WTC11 (cell line): ENCODE data around the gene CGB5. TPM values are rescaled to one million over a fixed set of nuclear protein-coding genes. Genes with fewer than 3 reads are reported as not detected.

Source experiments
- ATAC-seq: fragments of 200-7000 bp; cut with Tn5 transposase; 2 replicates; pipeline ENCODE4 v1.10.0; 2021; ENCODE audit warnings: mild to moderate bottlenecking, moderate library complexity
- CTCF ChIA-PET: fragments of 300-600 bp; sonication (Branson Sonifier 250); formaldehyde crosslinking; loops from one replicate; lab custom pipeline; 2021; ENCODE audit warnings: antibody characterized with exemption; lab: Charles Lee
- POLR2A ChIA-PET: fragments of 350-600 bp; sonication (Branson Sonifier 250); formaldehyde crosslinking; loops from one replicate; lab custom pipeline; 2021; ENCODE audit warnings: antibody characterized with exemption; lab: Charles Lee
- DNase-seq: peaks from one replicate; pipeline ENCODE4 v3.0.0; 2021; ENCODE audit warnings: low spot score
- H3K27ac Mint-ChIP-seq: 2 replicates; pipeline ENCODE4 v1.8.0; 2021; ENCODE audit warnings: mixed read lengths
- H3K27me3 Mint-ChIP-seq: 2 replicates; pipeline ENCODE4 v1.8.0; 2021; ENCODE audit warnings: low read depth, mild to moderate bottlenecking, moderate library complexity, mixed read lengths
- H3K36me3 Mint-ChIP-seq: 2 replicates; pipeline ENCODE4 v1.8.0; 2021; ENCODE audit warnings: mixed read lengths
- H3K4me1 Mint-ChIP-seq: 2 replicates; pipeline ENCODE4 v1.8.0; 2022; ENCODE audit warnings: mixed read lengths
- H3K4me3 Mint-ChIP-seq: 2 replicates; pipeline ENCODE4 v1.8.0; 2021; ENCODE audit warnings: mild to moderate bottlenecking, moderate library complexity, mixed read lengths
- H3K9me3 Mint-ChIP-seq: 2 replicates; pipeline ENCODE4 v1.8.0; 2021; ENCODE audit warnings: mixed read lengths
- CBFB ChIP-seq: sonication (generic); formaldehyde crosslinking; IDR thresholded peaks from 2 replicates; pipeline ENCODE4 v1.8.1; 2022; ENCODE audit warnings: mild to moderate bottlenecking, low read depth, missing genetic modification reagents
- CREB1 ChIP-seq: sonication (generic); formaldehyde crosslinking; IDR thresholded peaks from 2 replicates; pipeline ENCODE4 v1.8.0; 2023; ENCODE audit warnings: mild to moderate bottlenecking, missing genetic modification reagents
- ESRRA ChIP-seq: sonication (generic); formaldehyde crosslinking; IDR thresholded peaks from 2 replicates; pipeline ENCODE4 v1.8.1; 2022; ENCODE audit warnings: mild to moderate bottlenecking, missing genetic modification reagents, borderline replicate concordance
- ETV6 ChIP-seq: sonication (generic); formaldehyde crosslinking; IDR thresholded peaks from 2 replicates; pipeline ENCODE4 v1.8.1; 2022; ENCODE audit warnings: mild to moderate bottlenecking, missing genetic modification reagents
- NFATC4 ChIP-seq: fragments of 250-450 bp; sonication (Bioruptor Pico); IDR thresholded peaks from 2 replicates; pipeline ENCODE4 v1.9.0; 2021; ENCODE audit warnings: mild to moderate bottlenecking
- PRRX2 ChIP-seq: fragments of 250-450 bp; sonication (Bioruptor Pico); IDR thresholded peaks from 2 replicates; pipeline ENCODE4 v1.8.0; 2021; ENCODE audit warnings: mild to moderate bottlenecking
- SMAD3 ChIP-seq: sonication (generic); formaldehyde crosslinking; IDR thresholded peaks from 2 replicates; pipeline ENCODE4 v1.8.0; 2022; ENCODE audit warnings: missing genetic modification reagents, mild to moderate bottlenecking, borderline replicate concordance
- SMAD4 ChIP-seq: sonication (generic); formaldehyde crosslinking; IDR thresholded peaks from 2 replicates; pipeline ENCODE4 v1.8.0; 2022; ENCODE audit warnings: mild to moderate bottlenecking, missing genetic modification reagents
- TEAD4 ChIP-seq: sonication (generic); formaldehyde crosslinking; IDR thresholded peaks from 2 replicates; pipeline ENCODE4 v1.8.0; 2022; ENCODE audit warnings: mild to moderate bottlenecking, missing genetic modification reagents
- TP53 ChIP-seq: sonication (generic); formaldehyde crosslinking; IDR thresholded peaks from 2 replicates; pipeline ENCODE4 v1.8.1; 2023; ENCODE audit warnings: mild to moderate bottlenecking, missing genetic modification reagents
- ZBTB21 ChIP-seq: sonication (generic); formaldehyde crosslinking; IDR thresholded peaks from 2 replicates; pipeline ENCODE4 v1.8.1; 2023; ENCODE audit warnings: mild to moderate bottlenecking, missing genetic modification reagents, borderline replicate concordance
- total RNA-seq: library from RNA; stranded (reverse); gene quantifications from 3 replicates; pipeline ENCODE4 v1.2.3, GENCODE V29; 2021
- TF ChIP-seq, protein P1 (sequence below): sonication (generic); formaldehyde crosslinking; IDR thresholded peaks from 2 replicates; pipeline ENCODE4 v1.8.1; 2023; ENCODE audit warnings: mild to moderate bottlenecking, missing genetic modification reagents
- TF ChIP-seq, protein P2 (sequence below): sonication (generic); formaldehyde crosslinking; IDR thresholded peaks from 2 replicates; pipeline ENCODE4 v1.8.0; 2023; ENCODE audit warnings: mild to moderate bottlenecking, missing genetic modification reagents
- TF ChIP-seq, protein P3 (sequence below): sonication (generic); formaldehyde crosslinking; IDR thresholded peaks from 2 replicates; pipeline ENCODE4 v1.8.1; 2023; ENCODE audit warnings: mild to moderate bottlenecking, missing genetic modification reagents, moderate library complexity
- TF ChIP-seq, protein P4 (sequence below): fragments of 250-450 bp; sonication (Bioruptor Pico); IDR thresholded peaks from 2 replicates; pipeline ENCODE4 v1.9.0; 2021; ENCODE audit warnings: moderate library complexity, mild to moderate bottlenecking, inconsistent platforms, borderline replicate concordance
- TF ChIP-seq, protein P5 (sequence below): sonication (generic); formaldehyde crosslinking; IDR thresholded peaks from 2 replicates; pipeline ENCODE4 v1.8.1; 2022; ENCODE audit warnings: mild to moderate bottlenecking, moderate library complexity, missing genetic modification reagents
- TF ChIP-seq, protein P6 (sequence below): sonication (generic); formaldehyde crosslinking; IDR thresholded peaks from 2 replicates; pipeline ENCODE4 v1.8.0; 2023; ENCODE audit warnings: missing genetic modification reagents, mild to moderate bottlenecking, borderline replicate concordance
- TF ChIP-seq, protein P7 (sequence below): sonication (generic); formaldehyde crosslinking; IDR thresholded peaks from 2 replicates; pipeline ENCODE4 v1.8.0; 2023; ENCODE audit warnings: missing genetic modification reagents

CGB5 gene
- total RNA-seq, 1 experiment from 2014 or later: 0.35 TPM

DNA sequence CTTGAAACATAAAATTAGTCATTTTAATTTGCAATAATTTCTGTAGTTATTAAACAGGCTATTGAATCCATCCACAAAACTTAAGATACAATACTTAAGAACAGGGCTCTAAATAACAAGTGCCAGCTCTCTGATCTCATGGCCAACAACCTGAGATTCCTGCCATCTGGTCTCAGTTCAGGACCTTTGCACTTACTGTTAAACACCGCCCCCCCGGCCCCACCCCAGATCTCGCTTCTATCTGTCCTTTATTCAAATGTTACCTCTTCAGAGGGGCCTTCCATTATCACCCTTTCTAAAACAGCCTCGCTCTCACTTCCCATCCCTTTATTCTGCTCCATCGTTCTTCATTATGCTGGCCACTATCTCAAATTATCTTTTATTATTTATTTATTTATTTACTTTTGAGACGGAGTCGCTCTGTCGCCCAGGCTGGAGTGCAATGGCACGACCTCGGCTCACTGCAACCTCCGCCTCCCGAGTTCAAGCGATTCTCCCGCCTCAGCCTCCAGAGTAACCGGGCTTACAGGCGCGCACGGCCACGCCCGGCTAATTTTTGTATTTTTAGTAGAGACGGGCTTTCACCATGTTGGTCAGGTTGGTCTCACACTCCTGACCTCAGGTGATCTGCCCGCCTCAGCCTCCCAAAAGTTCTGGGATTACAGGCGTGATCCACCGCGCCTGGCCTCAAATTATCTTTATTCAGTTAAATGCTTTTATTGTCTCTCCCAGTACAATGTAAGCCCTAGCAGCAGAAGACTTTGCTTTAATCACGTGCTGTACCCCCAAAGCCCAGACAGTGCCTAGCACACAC, 40.8 kb downstream of the CGB5 start:
- Mint-ChIP-seq H3K4me3 (peak overlapping the region; percentile 96), H3K27ac (peak overlapping the region; percentile 99), H3K4me1 (peaks cover 17% of the 10 kb centered on the region), H3K9me3 (peaks cover 3% of the 10 kb centered on the region; the same call in 1 of the 2 replicates), H3K36me3 (peaks cover 22% of the 10 kb centered on the region), H3K27me3 (peaks cover 23% of the 10 kb centered on the region)
- ATAC-seq (no peak), DNase-seq (no peak)
- CTCF ChIA-PET: interaction anchor here (0.7 to 2.8 kb wide), 2 partner anchors 11 to 13 kb away, joined by 3 to 9 read pairs; no protein-coding TSS in a partner anchor
- TF ChIP-seq CREB1 (no peak), PRRX2 (no peak), ZBTB21 (CRISPR knock-in tag) (no peak), ESRRA (CRISPR knock-in tag) (no peak), TEAD4 (no peak)
- TF ChIP-seq, protein P1, sequence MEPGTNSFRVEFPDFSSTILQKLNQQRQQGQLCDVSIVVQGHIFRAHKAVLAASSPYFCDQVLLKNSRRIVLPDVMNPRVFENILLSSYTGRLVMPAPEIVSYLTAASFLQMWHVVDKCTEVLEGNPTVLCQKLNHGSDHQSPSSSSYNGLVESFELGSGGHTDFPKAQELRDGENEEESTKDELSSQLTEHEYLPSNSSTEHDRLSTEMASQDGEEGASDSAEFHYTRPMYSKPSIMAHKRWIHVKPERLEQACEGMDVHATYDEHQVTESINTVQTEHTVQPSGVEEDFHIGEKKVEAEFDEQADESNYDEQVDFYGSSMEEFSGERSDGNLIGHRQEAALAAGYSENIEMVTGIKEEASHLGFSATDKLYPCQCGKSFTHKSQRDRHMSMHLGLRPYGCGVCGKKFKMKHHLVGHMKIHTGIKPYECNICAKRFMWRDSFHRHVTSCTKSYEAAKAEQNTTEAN: no peak
- TF ChIP-seq, protein P2, sequence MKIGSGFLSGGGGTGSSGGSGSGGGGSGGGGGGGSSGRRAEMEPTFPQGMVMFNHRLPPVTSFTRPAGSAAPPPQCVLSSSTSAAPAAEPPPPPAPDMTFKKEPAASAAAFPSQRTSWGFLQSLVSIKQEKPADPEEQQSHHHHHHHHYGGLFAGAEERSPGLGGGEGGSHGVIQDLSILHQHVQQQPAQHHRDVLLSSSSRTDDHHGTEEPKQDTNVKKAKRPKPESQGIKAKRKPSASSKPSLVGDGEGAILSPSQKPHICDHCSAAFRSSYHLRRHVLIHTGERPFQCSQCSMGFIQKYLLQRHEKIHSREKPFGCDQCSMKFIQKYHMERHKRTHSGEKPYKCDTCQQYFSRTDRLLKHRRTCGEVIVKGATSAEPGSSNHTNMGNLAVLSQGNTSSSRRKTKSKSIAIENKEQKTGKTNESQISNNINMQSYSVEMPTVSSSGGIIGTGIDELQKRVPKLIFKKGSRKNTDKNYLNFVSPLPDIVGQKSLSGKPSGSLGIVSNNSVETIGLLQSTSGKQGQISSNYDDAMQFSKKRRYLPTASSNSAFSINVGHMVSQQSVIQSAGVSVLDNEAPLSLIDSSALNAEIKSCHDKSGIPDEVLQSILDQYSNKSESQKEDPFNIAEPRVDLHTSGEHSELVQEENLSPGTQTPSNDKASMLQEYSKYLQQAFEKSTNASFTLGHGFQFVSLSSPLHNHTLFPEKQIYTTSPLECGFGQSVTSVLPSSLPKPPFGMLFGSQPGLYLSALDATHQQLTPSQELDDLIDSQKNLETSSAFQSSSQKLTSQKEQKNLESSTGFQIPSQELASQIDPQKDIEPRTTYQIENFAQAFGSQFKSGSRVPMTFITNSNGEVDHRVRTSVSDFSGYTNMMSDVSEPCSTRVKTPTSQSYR (CRISPR knock-in tag): no peak
- TF ChIP-seq, protein P3, sequence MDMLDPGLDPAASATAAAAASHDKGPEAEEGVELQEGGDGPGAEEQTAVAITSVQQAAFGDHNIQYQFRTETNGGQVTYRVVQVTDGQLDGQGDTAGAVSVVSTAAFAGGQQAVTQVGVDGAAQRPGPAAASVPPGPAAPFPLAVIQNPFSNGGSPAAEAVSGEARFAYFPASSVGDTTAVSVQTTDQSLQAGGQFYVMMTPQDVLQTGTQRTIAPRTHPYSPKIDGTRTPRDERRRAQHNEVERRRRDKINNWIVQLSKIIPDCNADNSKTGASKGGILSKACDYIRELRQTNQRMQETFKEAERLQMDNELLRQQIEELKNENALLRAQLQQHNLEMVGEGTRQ: no peak
- TF ChIP-seq, protein P4, sequence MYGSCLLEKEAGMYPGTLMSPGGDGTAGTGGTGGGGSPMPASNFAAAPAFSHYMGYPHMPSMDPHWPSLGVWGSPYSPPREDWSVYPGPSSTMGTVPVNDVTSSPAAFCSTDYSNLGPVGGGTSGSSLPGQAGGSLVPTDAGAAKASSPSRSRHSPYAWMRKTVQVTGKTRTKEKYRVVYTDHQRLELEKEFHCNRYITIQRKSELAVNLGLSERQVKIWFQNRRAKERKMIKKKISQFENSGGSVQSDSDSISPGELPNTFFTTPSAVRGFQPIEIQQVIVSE (CRISPR knock-in tag): no peak
- POLR2A ChIA-PET: no interaction called here

DNA sequence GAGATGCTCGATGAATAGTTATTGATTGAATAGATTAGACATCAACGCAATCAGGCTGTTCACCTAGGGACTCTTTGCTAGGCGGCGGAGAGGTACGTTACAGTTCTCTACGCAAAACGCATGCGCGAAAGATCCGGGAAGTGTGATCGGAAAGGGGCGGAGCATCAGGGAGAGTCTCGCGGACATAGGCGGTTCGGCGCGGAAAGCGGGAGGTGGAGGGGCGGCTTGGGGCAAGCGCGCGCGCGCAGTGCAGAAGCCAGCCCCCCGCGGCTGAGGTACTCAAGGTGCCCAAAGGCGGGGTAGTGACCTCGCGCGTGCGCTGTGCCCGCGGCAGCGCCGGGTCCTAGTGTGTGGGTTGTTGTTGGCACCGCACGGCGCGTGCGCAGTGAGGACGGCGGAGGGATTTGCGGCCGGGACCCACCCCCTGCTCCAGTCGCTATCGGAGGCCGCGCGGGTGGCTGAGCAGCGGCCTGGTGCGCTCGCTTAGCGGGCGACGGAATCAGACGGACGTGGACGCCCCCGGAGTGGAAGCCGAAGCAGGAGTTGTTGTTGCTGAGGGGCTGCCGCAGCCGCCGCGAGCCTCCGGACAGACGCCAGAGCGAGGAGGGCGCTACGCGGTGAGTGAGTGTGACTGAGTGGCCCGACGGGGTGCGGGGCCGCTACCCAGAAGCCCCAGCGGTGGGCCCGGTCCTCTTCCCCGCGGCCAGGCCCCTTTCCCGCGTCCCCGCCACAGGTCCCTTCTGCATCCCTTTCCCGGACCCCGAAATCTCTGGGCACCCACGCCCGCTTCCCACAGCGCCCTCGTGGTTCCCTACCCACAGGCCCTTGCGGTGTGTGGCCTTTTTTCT, 41.6 kb downstream of the CGB5 start, which contains the start of gene SNRNP70:
SNRNP70 (plus strand) TSS at position 432 of the 848 bp plus-strand sequence. CDS start 964 bp downstream, outside the sequence.
- ATAC-seq: peak; percentile 97
- Mint-ChIP-seq H3K27ac (peak within 1 kb of the TSS; percentile 99), H3K27me3 (peaks cover 16% of the 10 kb centered on the region), H3K4me3 (peak within 1 kb of the TSS; percentile 96), H3K9me3 (peaks cover 3% of the 10 kb centered on the region; the same call in 1 of the 2 replicates), H3K36me3 (peaks cover 27% of the 10 kb centered on the region), H3K4me1 (peaks cover 17% of the 10 kb centered on the region)
- CTCF ChIA-PET: interaction anchor here (0.5 to 2.4 kb wide), 2 partner anchors 13 to 112 kb away, joined by 3 to 11 read pairs; no protein-coding TSS in a partner anchor
- peak; percentile 99 for DNase-seq
- POLR2A ChIA-PET: no interaction called here
- TF ChIP-seq TEAD4: peak; percentile 66; the same call in 1 of the 2 replicates
- TF ChIP-seq TP53 (CRISPR knock-in tag): no peak
- TF ChIP-seq SMAD4: no peak
- TF ChIP-seq NFATC4 (CRISPR knock-in tag): no peak
- TF ChIP-seq ETV6 (CRISPR knock-in tag): peak; percentile 78
- TF ChIP-seq ESRRA (CRISPR knock-in tag): peak; percentile 70; the same call in 1 of the 2 replicates
- TF ChIP-seq, protein P5, sequence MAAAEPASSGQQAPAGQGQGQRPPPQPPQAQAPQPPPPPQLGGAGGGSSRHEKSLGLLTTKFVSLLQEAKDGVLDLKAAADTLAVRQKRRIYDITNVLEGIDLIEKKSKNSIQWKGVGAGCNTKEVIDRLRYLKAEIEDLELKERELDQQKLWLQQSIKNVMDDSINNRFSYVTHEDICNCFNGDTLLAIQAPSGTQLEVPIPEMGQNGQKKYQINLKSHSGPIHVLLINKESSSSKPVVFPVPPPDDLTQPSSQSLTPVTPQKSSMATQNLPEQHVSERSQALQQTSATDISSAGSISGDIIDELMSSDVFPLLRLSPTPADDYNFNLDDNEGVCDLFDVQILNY: peak; percentile 82
- TF ChIP-seq, protein P6, sequence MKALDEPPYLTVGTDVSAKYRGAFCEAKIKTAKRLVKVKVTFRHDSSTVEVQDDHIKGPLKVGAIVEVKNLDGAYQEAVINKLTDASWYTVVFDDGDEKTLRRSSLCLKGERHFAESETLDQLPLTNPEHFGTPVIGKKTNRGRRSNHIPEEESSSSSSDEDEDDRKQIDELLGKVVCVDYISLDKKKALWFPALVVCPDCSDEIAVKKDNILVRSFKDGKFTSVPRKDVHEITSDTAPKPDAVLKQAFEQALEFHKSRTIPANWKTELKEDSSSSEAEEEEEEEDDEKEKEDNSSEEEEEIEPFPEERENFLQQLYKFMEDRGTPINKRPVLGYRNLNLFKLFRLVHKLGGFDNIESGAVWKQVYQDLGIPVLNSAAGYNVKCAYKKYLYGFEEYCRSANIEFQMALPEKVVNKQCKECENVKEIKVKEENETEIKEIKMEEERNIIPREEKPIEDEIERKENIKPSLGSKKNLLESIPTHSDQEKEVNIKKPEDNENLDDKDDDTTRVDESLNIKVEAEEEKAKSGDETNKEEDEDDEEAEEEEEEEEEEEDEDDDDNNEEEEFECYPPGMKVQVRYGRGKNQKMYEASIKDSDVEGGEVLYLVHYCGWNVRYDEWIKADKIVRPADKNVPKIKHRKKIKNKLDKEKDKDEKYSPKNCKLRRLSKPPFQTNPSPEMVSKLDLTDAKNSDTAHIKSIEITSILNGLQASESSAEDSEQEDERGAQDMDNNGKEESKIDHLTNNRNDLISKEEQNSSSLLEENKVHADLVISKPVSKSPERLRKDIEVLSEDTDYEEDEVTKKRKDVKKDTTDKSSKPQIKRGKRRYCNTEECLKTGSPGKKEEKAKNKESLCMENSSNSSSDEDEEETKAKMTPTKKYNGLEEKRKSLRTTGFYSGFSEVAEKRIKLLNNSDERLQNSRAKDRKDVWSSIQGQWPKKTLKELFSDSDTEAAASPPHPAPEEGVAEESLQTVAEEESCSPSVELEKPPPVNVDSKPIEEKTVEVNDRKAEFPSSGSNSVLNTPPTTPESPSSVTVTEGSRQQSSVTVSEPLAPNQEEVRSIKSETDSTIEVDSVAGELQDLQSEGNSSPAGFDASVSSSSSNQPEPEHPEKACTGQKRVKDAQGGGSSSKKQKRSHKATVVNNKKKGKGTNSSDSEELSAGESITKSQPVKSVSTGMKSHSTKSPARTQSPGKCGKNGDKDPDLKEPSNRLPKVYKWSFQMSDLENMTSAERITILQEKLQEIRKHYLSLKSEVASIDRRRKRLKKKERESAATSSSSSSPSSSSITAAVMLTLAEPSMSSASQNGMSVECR: peak; percentile 88; the same call in 1 of the 2 replicates
- TF ChIP-seq, protein P1: peak; percentile 95
- TF ChIP-seq, protein P7, sequence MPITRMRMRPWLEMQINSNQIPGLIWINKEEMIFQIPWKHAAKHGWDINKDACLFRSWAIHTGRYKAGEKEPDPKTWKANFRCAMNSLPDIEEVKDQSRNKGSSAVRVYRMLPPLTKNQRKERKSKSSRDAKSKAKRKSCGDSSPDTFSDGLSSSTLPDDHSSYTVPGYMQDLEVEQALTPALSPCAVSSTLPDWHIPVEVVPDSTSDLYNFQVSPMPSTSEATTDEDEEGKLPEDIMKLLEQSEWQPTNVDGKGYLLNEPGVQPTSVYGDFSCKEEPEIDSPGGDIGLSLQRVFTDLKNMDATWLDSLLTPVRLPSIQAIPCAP (CRISPR knock-in tag): no peak
- TF ChIP-seq SMAD3 (CRISPR knock-in tag): 0 out of 2 replicates have a peak, but pooled peaks have one; percentile 26
- TF ChIP-seq CBFB: no peak
